GM18519 (cell line): ENCODE results near the gene POLR3F.
"Not testable (repeated sequence)": the region's sequence is repeated elsewhere in the genome, so short reads cannot be mapped to it uniquely, and the experiment has no call there.

Experiments used
- ATAC-seq: cut with Tn5 transposase; IDR thresholded peaks from one replicate; pipeline ENCODE4 v1.9.1; 2021; ENCODE audit warnings: mild to moderate bottlenecking, moderate library complexity; ENCODE audit not compliant: unreplicated experiment, low FRiP score

POLR3F gene

GRCh38 chr20:18501672-18502071 lies 34.5 kb downstream of the POLR3F start:
- ATAC-seq: not testable (repeated sequence)

DNA sequence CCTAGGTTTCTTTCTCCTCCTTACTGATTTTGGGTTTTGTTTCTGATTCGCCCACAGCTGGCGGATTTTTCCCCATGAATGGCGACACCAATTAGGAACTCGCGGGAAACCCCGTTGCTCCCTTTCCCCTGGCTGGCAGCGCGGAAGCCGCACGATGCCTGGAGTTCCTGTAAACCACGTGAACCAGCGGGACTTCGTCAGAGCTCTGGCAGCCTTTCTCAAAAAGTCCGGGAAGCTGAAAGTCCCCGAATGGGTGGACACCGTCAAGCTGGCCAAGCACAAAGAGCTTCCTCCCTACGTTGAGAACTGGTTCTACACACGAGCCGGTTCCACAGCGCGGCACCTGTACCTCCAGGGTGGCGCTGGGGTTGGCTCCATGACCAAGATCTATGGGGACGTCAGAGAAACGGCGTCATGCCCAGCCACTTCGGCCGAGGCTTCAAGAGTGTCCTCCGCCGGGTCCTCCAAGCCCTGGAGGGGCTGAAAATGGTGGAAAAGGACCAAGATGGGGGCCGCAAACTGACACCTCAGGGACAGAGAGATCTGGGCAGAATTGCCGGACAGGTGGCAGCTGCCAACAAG lies 37.4 kb downstream of the POLR3F start:
- no peak for ATAC-seq

DNA sequence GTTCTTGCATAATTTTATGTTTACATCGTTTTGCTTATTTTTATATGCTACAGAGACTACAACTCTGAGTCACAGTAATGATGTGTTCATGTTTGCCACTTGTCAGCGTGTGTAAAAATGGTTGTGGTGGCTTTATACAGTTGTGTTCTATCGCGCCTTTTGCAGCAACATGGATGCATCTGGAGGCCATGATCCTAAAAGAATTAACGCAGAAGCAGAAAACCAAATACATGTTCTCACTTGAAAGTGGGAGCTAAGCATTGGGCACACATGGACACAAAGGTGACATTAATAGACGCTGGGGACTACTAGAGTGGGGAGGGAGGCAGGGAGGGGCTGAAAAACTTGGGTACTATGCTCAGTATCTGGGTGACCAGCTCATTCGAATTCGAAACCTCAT lies 39.6 kb downstream of the POLR3F start:
- no peak for ATAC-seq

DNA sequence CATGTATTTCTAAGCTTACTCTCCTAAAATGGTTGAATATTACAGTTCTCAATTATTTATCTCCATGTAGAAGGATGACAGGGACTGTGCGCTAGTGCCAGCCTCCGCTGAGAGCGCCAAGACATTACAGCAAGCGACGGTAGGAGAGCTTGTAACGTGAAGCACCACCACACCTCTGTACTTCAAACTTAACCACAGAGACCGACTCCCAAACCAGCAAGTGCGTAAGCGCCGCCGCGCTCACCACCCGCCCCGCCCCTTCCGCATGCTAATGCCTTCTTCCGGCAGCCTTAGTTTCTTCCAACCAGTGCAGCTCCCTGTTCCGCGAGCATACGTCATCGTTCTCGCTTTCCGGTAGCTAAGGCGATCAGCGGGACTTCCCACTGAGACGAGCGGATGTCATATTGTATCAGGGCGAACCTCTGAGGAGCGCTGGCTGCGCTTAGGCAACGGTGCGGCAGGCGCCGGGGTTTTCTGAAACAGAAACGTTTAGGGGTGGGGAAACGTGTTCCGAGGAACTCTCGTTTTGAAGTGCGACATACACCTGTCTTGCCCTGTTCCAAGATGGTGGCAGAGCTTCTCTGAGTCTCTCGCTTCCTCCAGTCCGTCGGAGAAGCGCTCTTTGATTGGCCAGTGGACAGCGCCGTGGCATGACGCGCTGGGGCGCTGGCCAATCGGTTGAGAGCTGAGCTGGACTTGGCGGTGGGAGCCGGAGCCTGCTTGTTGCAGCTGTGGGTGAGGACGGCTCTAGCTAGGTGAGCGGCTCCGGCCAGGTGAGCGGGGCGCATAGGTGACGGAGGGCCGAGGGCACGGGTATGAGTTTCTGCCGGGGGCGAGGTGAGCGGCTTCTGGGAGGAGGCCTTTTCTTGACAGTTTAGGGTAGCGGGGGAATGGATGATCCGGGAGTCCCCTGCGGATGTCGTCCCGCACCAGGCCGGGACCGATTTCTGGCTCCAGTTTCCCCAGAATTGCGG lies 40.3 kb downstream of the POLR3F start, which contains the start of gene SEC23B:
SEC23B (plus strand) TSS at position 723 of the 974 bp plus-strand sequence. CDS start 2,896 bp downstream, outside the sequence.
- peak; percentile 94 for ATAC-seq

- ATAC-seq: no peak
These were observed 44.4 kb downstream of the POLR3F start for GRCh38 chr20:18511571-18511970.

DNA sequence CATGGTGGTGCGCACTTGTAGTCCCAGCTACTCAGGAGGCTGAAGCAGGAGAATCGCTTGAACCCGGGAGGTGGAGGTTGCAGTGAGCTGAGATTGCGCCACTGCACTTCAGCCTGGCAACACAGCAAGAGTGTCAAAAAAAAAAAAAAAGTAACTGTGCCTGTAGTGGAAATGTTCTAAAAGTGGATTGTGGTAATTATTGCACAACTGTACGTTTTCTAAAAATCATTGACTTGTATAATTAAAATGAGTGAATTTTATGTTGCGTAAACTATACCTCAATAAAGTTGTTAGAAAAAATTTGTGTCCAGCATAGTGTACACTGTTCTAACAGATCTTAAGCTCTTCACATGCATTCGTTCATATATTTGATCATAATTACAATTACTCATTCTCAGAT lies 46.0 kb downstream of the POLR3F start:
- ATAC-seq: no peak

DNA sequence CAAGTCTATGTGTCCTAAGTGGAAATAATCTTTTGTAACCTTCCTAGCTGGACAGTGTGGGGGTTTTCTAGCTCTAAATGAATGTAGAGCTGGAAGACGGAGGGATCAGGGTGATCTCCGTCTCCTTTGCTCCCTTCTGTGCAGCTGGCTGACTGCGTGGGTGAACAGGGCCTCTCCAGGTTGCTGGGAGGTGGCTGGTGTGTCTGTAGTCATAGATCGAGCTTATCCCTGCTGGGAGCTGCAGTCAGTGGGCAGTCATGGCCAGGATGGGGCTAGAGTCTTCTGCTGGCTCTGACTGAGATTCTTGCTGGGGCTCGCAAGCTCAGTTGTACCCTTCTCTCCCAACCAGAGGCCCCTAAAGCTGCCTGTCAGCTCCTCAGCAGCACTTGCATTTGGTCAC lies 46.9 kb downstream of the POLR3F start:
- ATAC-seq: no peak

- ATAC-seq: no peak
These were observed 48.8 kb downstream of the POLR3F start for GRCh38 chr20:18515973-18516372.

DNA sequence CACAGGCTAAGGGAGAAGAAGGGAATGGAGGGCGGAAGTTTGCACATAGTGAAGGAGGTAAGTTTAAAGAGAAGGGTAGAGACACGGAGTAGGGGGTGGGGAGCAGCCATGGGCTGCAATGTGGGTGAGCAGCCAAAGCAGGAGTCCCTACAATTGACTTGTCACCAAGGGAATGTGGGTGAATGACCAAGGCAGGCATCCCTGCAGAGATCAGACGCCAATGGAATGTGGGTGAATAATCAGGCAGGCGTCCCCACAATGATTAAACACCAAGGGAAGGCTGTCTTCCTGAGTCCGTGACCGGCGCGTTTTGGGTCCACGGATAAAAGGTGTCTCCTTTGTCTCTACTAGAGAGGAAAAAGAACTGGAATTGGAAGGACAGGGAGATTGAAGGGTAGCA lies 54.9 kb downstream of the POLR3F start:
- ATAC-seq: not testable (repeated sequence)

DNA sequence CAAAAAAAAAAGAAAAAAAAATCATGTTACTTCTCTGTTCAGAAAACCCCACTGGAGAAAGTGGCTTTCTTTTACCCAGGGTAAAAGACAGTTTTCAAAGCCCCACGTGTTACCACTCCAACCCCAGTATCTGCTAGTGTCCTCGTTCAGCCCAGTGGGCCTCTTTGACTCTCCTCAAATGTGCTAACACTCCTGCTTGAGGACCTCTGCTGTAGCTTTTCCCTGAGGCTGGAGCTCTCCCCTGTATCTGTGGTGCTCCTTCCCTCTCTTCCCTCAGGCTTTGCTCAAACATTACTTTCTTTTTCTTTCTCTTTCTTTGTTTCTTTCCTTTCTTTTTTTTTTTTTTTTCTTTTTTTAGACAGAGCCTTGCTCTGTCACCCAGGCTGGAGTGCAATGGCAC lies 55.9 kb downstream of the POLR3F start:
- ATAC-seq: no peak

GRCh38 chr20:18524646-18525045 lies 57.5 kb downstream of the POLR3F start:
- no peak for ATAC-seq

DNA sequence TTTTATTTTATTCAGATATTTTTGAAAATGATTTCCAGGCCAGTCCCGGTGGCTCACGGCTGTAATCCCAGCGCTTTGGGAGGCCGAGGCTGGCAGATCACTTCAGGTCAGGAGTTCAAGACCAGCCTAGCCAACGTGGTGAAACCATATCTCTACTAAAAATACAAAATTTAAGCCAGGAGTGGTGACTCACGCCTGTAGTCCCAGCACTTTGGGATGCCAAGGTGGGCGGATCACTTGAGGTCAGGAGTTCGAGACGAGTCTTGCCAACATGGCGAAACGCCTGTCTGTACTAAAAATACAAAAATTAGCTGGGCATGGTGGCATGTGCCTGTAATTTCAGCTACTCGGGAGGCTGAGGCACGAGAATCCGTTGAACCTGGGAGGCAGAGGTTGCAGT lies 59.6 kb downstream of the POLR3F start:
- not testable (repeated sequence) for ATAC-seq

GRCh38 chr20:18527339-18527738 lies 60.1 kb downstream of the POLR3F start:
- ATAC-seq: no peak

DNA sequence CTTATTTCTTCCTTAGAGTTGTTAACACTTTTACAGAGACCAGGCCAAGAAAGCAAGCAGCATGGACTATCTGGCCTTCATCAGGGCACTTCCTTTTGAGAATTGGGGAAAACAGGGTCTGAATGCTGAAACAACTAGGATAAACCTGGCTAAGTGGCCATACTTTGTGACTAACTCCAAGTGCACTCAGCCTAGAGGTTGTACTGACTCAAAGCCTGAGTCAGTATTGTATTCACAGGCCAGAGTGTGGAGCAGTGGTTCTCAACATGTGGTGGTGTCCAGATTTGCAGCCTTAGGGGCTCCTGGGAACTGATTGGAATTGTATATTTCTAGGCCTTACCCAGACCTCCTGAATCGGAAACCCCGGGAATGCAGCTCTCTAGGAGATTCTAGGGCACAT lies 60.6 kb downstream of the POLR3F start:
- ATAC-seq: no peak

DNA sequence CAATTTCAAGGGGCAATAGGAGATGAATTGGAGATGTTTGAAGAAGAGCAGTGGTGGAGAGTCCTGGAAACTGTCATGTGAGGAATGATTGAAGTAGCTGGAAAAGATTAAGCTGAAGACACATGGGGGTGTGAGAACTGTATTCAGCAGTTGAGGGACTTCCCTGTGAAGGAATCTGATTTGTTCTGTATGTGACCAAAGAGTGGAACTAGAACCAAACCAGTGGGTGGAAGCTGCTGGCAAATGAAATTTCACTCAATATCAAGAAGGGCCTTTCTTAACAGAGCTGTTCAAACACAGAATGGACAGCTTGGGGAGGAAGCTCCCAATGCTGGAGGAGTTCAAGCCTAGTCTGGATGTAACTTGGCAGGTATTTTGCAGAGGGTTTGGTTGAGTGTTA lies 61.9 kb downstream of the POLR3F start:
- ATAC-seq: no peak

- ATAC-seq: no peak
These were observed 65.4 kb downstream of the POLR3F start for GRCh38 chr20:18532626-18533025.

DNA sequence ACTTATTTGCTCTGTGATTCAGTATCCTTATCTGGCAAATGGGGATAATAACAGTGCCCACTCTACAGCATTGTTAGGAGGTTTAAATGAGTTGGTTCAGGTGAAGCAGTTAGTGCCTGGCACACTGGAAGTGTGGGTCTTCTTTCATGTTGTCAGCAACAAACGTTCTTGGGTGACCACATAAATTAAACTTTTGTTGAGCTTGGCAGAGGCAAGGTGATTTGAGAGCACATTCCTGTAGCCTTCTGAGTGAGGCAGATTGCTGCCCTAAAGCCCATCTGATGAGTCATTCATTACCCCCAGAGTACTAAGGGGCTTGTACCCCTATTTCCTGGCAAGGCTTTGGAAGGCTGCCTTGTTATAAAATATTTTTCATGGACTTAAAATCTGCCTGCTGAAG lies 66.3 kb downstream of the POLR3F start:
- ATAC-seq: no peak

GRCh38 chr20:18533978-18534644 lies 66.9 kb downstream of the POLR3F start:
- ATAC-seq: no peak
